ENCODE data around the gene SPTB.

Gene SPTB

DNA sequence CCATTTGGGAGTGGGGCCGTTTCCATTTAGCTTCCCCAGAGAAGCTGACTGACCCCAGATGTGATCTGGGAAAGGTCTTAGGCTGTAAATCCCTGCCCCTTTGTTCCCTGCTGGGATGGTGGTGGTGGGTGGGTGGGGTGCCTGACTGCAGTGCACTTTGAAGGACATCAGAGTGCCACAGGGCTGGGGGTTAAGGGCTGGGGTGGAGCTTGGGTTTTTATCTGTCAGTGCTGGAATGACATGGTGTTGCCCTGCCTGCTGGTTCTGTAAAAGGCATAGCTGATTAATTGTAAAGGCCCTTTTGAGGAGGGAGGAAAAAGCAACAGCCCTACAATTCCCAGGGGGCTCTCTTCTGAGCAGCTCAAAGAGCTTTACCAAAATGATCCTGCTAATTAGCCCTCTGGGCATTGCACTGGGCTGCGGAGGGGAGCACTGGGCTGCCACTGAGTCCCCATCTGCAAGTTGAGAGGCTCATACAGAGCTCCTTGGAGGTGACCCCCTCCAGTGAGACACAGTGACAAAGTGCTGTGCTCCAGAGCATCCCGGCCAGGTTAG is 154.4 kb downstream of the SPTB start:
- no peak for DNase-seq

DNA sequence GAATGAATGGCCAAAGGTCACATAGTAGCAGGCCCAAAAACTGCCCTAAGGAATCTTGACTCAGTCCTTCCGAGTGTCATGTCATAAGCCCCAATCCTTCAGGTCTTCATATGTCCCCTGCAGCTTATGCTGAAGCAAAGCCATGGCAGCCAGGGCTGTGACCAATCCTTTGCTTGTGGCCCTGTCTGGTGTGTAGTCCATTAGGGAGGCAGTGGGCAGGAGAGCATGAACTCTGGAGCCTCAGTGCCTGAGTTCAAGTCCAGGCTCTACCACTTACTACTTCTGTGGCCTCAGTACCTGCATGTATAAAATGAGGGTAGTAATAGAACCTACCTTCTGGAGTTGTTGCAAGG is 155.2 kb downstream of the SPTB start:
- no peak for DNase-seq

DNA sequence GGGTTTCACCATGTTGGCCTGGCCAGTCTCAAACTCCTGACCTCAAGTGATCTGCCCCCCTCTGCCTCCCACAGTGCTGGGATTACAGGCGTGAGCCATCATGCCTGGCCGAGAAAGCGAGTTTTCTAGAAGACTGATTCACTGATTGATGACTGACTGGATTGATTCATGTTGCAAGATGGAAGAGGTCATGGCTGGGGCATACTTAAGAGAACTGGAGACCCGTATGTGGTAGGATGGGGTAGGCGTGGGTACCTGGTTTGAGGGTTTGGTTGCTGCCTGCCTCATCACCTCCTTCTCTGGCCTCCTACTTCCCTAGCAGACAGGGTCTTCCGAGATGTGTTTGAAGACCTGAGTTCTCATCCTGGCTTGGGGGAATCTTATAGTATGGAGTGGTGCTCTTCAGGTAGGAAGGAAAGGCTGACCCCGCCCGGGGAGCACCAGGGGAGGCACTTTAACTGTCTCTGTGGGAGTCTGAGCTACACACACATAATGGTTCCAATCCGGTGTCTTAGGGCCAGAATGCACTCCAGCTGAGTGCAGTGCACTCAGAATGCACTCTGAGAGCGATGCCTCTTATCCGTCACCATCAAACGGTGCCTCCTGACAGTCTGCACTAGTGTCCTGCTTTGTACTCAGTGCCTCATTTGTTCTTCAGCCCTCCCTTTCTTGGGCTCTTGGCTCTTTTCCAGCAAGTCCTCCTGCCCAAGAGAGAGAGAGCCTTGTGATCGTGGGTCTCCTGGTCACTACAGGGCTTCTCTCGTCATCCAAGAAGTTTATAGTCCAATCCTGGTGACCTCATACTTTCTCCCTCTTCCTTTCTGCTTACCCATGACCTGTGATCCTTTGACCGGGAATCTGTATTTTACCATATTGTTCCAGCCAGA is 155.8 kb downstream of the SPTB start:
- no peak for DNase-seq

DNA sequence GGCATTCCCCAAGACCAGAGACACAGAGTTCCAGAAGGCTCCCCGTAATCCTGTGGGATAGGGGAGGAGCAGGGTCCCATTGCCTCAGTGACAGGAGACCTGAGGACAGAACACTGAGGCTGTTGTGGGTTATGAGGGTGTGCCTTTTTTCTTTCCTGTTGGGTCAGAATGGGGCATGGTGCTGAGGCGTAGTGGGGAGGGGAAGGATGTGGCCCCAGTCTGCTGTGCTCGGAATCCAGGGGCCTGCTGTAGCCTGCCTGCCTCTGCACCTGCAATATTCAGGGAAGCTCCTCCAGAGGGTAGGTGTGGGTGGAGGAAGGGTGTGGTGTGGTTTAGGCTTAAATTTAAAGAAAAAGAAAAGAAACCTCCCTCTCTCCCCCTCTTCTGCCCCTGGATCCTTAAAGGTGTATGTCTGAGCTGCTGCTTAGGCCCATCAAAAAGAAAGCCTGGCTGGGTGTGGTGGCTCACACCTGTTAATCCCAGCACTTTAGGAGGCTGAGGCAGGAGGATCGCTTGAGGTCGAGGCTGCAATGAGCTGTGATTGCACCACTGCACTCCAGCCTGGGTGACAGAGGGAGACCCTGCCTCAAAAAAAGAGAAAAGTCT is 156.8 kb downstream of the SPTB start:
- DNase-seq, result no peak

DNA sequence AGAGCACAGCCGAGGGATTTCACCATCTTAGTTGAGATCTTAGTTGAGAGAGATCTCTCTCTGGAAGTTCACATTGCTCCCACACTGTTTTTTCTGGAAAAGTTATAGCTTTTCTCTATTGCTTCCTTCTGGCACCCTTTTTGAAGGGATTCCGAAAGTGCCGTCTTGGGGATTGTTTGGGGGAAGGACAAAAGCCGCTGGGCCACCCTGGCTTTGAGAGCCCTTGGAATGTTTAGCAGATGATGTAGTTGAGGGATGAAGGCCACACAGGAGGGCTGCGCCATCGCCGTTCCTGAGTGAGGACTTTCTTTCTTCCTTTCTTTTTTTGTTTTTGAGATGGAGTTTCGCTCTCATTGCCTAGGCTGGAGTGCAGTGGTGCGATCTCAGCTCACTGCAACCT is 157.8 kb downstream of the SPTB start:
- DNase-seq, result no peak

DNA sequence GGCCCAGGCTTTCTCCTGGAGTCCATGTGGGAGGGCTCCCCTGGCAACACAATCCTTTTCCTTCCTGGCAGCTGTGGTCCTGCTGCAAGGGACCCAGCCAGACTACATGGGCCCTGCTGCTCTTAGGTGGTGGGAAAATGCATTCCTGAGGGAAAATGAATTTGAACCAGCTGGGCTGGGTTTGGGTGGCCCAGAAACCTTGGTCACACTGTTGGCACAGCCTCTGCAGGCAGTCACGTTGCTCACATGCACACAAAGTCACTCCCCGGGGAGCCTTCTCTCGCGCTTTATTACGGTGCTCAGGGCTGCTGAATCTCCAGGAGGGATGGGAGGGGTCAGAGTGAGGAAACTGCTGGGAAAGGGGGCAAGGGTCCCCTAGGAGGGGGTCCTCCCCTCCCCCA is 158.3 kb downstream of the SPTB start:
- no peak for DNase-seq

DNA sequence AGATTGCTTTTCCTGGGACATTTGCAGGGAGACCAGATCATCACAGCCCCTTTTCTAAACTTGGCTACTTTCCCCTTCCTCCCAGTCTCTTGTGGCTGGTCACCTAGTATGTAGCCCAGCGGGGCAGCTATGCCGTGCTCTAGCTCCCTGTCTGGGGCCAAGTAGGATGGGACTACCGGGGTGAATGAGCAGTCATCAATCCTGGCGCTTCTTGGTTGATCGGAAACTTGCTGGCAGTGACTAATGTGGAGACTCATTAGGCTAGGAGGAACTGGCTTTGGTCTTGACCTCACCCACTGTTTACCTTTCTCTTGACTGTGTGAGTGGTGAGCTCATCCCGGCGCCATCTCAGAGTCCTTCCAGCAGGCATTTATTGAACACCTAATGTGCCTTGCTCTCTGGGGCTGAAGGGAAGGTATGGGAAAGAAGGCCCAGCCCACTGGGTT is 159.6 kb downstream of the SPTB start:
- DNase-seq, result no peak

DNA sequence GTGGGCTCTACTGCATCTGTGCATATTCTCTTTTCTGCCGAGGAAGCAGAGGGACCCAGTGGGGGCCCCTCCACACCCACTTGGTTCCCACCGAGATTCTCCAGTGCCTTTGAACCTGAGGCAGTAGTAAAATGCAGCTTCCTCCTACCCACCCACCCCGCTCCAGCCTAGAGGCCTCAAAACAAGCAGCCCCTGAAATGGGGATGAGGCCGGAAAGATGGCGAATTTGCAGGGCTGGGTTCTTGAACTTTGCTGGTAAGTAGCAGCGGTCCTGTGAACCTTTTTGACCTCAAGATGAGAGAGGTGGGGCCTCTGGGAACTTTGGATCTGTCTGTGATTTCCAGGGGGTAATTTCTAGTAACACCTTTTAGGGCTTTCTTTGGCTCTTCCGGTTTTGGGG is 160.1 kb downstream of the SPTB start:
- no peak for DNase-seq

DNA sequence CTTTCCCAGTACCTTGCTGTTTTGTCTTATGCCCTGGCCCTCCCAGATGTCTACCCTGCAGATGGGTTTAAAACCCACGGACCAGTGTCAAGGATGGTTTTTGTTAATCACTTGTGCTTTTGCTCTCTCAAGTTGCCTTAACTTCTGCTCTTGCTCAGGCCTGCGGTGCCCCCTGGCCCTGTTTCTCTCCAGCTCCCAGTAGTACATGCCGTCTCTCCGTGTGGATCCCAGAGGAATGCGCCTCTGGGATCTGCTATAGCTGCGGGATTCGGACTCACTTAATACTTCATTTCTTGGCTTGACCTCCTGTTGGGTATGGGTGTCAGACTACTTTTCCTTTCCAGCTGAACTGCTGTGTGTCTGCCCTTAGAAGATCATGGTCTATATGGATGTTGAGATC is 160.9 kb downstream of the SPTB start:
- DNase-seq, result no peak

DNA sequence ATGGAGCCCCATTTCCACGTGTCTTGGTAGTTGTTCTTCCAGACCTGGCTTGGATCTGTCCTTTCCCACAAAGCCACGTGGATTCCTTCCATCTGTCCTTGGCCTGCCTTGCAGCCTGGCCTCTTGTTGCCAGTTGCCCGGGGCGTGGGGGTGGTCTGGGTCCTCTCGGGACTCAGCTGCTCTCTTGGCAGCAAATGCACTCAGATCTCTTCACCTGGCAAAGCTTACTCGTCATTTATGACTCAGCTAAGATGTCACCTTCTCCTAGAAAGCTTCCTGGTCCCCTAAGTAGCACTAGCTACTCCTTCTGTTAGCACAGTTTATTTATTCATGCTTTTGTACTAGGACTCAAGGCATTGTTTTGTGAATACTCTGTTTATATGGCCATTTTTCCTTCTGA is 161.8 kb downstream of the SPTB start:
- DNase-seq, result no peak

DNA sequence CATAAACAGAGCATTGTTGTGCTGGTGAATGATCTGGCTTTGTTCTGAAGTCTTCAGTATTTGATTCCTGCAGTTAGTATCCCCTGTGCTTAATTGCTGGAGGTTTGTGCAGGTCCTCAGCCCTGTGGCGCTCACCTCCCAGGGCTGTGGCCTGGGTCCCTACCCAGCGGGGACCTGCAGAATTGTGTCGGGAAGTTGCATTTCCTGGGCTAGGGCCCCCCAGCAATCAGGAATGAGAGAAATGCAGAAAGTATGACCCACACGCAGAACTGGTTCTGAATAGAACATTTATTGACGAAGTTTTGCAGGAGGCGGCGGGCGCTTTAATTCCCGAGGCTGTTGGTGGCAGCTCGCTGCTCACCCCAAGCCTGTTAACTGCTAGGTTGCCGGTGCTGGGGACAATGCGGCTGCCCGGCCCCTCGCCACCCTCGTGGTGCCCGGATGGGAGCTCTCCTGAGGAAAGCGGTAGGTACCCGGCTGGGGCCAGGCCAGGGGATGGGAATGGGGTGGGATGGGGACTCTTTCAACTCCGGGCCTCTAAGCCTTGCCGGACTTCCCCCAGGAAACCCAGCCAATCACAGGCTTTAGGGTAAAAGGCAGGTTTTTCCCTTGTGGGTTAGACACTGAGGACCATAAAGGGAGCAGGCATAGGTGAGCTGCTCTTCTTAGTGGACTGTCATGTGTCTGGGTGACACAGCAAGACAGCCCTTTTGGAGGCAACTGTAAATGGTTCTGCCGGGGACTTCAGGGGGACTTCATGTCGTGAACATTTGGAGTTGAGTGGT is 163.9 kb downstream of the SPTB start:
- DNase-seq, result no peak

DNA sequence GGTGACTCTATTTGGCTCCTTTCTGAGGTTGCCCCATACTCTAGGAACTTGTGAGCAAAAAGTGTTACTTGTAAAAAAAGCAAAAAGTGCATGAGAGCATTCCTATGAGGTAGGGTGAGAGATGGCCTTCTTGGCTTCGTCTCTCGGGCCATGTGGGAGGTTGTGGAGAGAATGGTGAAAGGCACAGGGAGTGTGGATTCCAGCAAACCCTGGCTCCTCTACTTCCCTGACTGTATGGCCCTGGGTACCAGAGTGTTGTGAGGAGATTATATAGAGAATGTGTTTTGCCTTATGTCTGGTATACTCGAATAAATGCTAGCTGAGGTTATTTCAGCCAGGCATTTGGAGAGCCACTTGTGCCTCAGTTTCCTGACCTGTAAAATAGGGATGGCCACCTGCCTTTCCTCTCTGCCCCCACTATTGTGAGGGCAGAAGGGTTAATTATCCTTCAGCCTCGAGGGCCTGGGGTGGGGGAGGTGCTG is 164.5 kb downstream of the SPTB start:
- no peak for DNase-seq

DNA sequence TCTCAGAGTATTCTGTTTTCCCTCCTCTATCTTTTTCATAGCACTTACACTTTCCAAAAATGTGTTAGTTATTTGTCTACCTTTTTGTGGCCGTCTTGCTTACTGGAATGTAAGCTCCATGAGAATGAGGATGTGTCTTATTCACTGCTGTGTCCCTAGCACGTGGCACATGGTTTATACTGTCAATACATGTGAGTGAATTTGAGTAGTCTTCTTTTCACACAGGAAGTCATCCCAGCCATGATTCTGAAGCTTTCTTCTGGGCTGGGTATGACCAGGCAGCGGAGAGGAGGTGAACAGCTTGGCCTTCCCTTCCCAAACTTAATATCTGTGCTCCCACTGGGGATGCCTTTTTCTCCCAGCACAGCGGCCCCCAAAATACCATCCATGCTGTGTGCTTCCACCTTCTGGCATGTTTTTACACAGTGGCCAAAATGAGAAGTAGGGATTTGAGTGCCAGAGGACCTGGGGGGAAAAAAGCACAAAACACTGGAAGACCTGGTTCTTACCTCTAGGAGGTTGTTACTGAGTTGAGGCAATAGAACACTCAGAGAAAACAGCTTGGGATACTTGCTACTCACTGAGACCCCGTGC is 165.2 kb downstream of the SPTB start:
- DNase-seq, result no peak

DNA sequence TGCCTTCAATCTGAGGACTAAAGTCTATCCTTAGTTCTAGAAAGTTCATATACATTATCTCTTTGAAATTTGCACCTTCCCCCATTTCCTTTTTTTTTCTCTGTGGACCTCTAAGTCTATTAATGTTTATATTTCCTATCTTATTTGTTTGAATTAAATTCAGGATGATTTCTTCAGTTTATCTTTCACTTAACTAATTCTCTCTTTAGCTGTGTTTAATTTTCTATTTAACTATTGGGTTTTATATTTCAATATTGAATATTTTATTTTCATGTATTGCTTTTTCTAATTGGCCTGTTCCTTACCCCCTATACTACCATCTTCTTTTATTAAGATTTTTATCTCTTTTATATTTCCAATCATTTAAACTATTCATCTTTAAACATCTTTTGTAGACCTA is 166.0 kb downstream of the SPTB start:
- DNase-seq, result no peak

DNA sequence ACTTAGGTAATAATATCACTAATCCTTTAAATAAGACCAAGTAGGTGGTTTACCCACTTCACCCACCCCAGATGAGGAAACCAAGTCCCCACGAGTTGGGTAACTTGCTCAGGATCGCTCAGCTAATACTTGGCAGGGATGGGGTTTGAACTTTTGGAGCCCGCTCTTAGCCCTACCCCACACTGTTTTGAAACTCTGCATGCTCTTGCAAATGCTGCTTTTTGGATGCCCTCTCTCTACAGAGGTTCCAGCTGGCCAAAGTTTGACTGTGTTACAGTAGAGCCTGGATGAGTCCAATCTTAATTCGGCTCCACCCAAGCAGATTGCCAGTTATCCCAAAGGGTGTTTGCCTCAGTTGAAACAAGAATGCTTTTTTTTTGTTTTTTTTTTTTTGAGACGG is 168.7 kb downstream of the SPTB start:
- DNase-seq, result no peak

DNA sequence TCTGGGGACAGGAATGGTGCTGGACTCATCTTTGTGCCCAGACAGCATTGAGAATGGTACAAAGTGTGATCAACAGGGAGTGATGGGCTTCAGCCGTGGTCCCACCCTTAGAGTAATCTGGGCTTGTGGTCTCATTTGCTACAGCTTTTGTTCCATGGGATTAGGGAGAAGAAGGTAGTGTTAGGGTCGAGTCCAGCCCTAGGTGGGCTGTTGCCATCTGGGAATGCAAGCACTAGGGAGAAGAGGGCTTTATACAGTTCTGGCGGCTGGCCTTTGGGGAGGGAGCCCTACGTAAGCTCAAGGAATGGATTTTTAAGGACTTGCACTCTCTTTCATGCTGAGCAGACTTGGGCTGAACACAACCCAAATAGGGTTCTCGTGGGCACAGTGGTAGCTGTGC is 170.6 kb downstream of the SPTB start:
- DNase-seq, result no peak

DNA sequence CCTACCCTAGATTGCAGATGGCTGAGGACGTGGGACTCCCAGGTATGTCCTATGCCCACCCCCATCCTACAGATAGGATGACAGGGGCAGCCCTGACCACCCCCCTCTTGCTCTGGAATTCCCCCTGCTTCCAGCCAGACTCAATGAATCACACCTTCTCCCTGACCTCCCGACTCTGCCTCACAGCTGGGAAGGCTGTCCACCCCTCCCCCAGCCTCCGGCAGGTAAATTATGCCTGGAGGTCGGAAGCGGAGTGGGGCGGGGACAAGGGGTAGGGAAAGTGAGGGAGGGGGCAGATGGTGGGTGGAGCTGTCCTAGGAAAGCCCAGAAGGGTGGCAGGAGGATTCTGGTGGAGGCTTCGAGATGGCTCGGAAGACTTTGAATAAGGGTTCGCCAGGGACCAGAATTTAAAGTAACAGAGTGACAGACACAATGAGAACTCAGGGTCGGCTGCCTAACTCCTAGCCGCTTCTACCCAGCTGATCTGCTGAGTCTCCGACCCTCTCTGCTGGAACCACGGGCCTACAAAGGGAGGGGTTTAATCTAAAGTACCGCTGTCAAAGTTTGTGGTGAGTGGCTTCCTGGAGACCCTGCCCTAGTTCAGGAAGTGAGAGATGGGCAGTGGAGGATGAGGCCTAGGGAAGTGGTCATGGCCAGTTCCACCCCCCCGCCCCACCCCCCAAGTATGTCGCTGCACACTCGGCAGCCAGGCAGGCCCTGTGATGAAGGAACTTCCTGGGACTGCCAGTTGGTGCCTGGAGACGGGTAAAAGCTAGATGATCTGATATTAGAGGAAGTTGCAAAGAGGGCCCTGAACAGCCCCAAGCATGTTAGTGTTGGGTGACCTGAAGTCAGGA is 171.3 kb downstream of the SPTB start:
- DNase-seq, result peak; percentile 54

DNA sequence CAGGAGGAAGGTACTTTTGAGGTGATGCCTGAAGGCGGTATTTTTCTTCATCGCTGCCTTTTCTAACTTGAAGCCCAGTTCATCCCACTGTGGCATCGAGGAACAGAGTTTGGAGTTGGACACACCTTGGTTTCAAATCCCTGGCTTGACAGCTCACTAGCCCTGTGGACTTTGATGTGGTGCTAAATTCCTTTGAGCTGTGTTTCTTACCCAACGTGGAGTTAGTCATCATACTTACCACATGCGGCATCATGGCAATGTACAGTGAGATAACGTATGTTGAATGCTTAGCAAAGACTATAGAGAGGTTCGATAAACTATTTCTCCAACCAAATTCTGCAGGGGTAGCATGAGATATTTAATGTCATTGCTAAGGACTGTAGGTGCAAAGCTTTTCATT is 172.0 kb downstream of the SPTB start:
- no peak for DNase-seq

DNA sequence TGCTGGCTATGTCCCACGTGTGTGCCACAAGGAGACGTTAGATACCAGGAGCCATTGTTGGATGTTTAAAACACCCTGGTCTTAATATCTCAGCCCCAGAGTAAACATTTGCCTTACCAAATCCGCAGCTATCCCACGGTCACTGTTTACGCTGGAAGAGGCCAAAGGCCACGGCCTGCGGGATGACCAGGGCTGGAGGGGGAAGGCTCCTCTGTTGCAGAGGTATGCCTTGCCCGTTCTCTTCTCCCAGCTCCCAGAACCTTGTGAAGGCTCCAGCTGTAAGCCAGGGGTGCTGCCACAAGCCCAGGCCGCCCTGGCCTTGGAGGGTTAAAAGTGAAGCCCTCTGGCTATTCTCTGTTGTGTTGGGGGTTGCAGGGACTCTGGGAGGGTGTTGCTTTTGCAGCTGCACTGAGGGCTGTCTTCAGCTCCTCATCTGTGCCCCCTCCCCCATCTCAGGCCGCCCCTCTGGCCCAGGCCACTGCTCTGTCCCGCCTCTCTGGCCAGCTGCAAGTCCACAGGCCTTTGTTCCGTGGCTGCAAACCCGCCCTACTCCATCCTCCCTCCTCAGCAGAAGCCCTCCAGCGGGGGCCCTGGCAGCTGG is 173.0 kb downstream of the SPTB start:
- no peak for DNase-seq

DNA sequence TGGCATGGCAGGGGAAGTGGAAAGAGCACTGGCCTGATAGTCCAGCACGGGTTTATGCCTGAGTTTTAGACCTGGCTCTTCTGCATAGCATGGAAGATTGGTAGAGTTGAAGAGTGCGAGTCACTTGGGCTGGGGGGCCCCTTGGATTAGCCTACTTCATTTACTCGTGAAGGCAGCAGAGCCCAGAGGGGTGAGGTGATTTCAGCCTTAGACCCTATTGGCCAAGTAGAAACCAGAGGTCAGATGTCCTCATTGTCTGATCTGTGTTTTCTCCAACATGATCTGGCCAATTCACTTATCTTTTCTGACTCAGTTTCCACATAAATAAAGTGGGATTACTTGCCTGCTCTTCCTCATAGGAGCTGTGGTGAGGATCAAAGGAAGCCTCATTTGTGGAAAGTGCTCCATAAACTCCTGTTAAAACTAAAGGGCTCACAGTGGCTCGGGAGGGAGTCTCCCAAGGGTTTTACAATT is 173.6 kb downstream of the SPTB start:
- no peak for DNase-seq

DNA sequence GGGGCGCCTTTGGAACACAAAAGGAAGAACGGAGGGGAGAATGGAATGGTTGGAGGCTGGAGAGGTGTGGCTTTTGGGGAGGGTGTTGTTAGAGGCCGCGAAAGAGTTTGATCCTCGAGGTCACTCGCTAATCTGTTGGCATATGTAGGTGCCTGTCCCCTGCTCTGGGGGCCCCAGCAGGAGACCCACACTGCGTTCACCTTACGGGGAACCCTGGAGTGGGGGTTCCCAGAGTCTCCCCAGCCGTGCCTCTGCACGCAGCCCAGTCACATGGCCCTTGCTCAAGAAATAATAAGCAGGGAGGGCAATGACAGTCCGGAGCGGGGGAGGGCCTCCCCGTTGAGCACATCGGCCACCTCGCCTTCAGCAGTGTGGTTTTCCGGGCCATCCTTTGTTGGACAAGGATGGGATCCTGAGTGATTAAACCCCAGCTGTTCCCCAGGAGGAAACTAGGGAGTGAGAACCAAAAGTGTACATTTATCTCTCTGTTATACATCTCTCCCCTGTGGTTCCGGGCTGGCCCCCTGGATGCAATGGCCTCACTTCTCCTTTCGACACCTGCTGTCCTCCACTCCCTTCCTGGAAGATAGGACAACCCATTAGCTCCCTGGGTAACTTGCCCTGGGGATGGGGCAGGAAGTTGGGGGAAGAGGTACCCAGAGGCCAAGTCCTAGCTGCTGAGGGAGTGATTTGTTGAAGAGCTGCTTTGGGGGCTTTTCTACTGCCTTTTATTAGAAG is 174.2 kb downstream of the SPTB start:
- DNase-seq, result no peak

All from hematopoietic multipotent progenitor cell treated with erythropoietin and hydrocortisone succinate and interleukin-3 and kit ligand, for 8 days (in vitro differentiated cells).